ENCODE measurements around the gene CNKSR3. TPM values are rescaled to one million over a fixed set of nuclear protein-coding genes. Genes with fewer than 3 reads are reported as not detected.

The CNKSR3 gene
- polyA plus RNA-seq, 1 experiment: 5.2 TPM

GRCh38 chr6:154498340-154498934 lies 12.0 kb downstream of the CNKSR3 start:
- ChIA-PET CTCF (interaction anchor here (0.6 to 2.3 kb wide), 4 partner anchors 9 to 128 kb away, joined by 3 to 7 read pairs (median 5); partner anchors contain the start of gene CNKSR3), POLR2A (no interaction called here)
- DNase-seq (ENCODE audit: low read depth): no peak
- Histone ChIP-seq H3K4me3 (ENCODE audit: low read depth, low read length) (no peak overlapping the region), H3K27me3 (ENCODE audit: control insufficient read depth, insufficient read depth, low read length) (no peaks in the 10 kb centered on the region), H3K36me3 (ENCODE audit: control insufficient read depth, insufficient read depth, low read length) (no peaks in the 10 kb centered on the region)
- no peak for TF ChIP-seq CTCF (IDR thresholded peaks at IDR 0.05; ENCODE audit: insufficient read depth, low read depth, low read length)

GRCh38 chr6:154496793-154497517 lies 13.5 kb downstream of the CNKSR3 start:
- CTCF ChIA-PET: interaction anchor here (0.6 to 1.1 kb wide), 3 partner anchors 11 to 728 kb away, joined by 3 to 5 read pairs (median 3); partner anchors contain the start of gene CNKSR3
- POLR2A ChIA-PET: interaction anchor here (0.7 kb wide), 1 partner anchor 14 kb away, joined by 4 read pairs; the partner anchor contains the start of gene CNKSR3
- Histone ChIP-seq H3K4me3 (ENCODE audit: low read depth, low read length) (no peak overlapping the region), H3K36me3 (ENCODE audit: control insufficient read depth, insufficient read depth, low read length) (peaks cover 2% of the 10 kb centered on the region; the same call in 1 of the 2 replicates), H3K27me3 (ENCODE audit: control insufficient read depth, insufficient read depth, low read length) (no peaks in the 10 kb centered on the region)
- no peak for DNase-seq (ENCODE audit: low read depth)
- no peak for TF ChIP-seq CTCF (IDR thresholded peaks at IDR 0.05; ENCODE audit: insufficient read depth, low read depth, low read length)

- ChIA-PET CTCF (no interaction called here), POLR2A (no interaction called here)
- no peak overlapping the region for H3K4me3 ChIP-seq (ENCODE audit: low read depth, low read length)
- TF ChIP-seq CTCF (IDR thresholded peaks at IDR 0.05; ENCODE audit: insufficient read depth, low read depth, low read length): no peak
- DNase-seq (ENCODE audit: low read depth): no peak
- peaks cover 2% of the 10 kb centered on the region; the same call in 1 of the 2 replicates for H3K36me3 ChIP-seq (ENCODE audit: control insufficient read depth, insufficient read depth, low read length)
- H3K27me3 ChIP-seq (ENCODE audit: control insufficient read depth, insufficient read depth, low read length): no peaks in the 10 kb centered on the region
Observed at GRCh38 chr6:154496186-154496585, 14.3 kb downstream of the CNKSR3 start.

GRCh38 chr6:154494592-154495311 lies 15.7 kb downstream of the CNKSR3 start:
- no peak for DNase-seq (ENCODE audit: low read depth)
- H3K36me3 ChIP-seq (ENCODE audit: control insufficient read depth, insufficient read depth, low read length): peaks cover 2% of the 10 kb centered on the region; the same call in 1 of the 2 replicates
- TF ChIP-seq CTCF (IDR thresholded peaks at IDR 0.05; ENCODE audit: insufficient read depth, low read depth, low read length): no peak
- POLR2A ChIA-PET: no interaction called here
- no peak overlapping the region for H3K4me3 ChIP-seq (ENCODE audit: low read depth, low read length)
- CTCF ChIA-PET: interaction anchor here (1.3 kb wide), 1 partner anchor 16 kb away, joined by 3 read pairs; the partner anchor contains the start of gene CNKSR3
- no peaks in the 10 kb centered on the region for H3K27me3 ChIP-seq (ENCODE audit: control insufficient read depth, insufficient read depth, low read length)

Measured in BJ (cell line).